GM20431 (cell line): ENCODE results near the gene NUDT19.
"Not testable (repeated sequence)": the region's sequence is repeated elsewhere in the genome, so short reads cannot be mapped to it uniquely, and the experiment has no call there.

Experiments
- in situ Hi-C: fragments of 300-500 bp; cut with MseI, MboI; formaldehyde crosslinking; loops from one replicate; pipeline ENCODE4 v1.15.0; 2020; ENCODE audit warnings: low sequenced_read_pairs; ENCODE audit not compliant: unreplicated experiment

The NUDT19 gene

GRCh38 chr19:32691291-32691951 is at the start of gene NUDT19:
Gene NUDT19 (plus strand): TSS chr19:32691821. CDS start chr19:32691961, 140 bp downstream.
- in situ Hi-C loops, result no loop called here

GRCh38 chr19:32642771-32643170 is 48.9 kb upstream of the NUDT19 start:
- in situ Hi-C loops, result no loop called here

GRCh38 chr19:32646556-32646955 is 45.1 kb upstream of the NUDT19 start:
- in situ Hi-C loops, result no loop called here

- in situ Hi-C loops, result no loop called here
Observed at GRCh38 chr19:32647361-32647760, 44.3 kb upstream of the NUDT19 start.

- in situ Hi-C loops, result no loop called here
Observed at GRCh38 chr19:32649751-32650150, 41.9 kb upstream of the NUDT19 start.

- in situ Hi-C loops, result no loop called here
Observed at GRCh38 chr19:32650671-32651070, 41.0 kb upstream of the NUDT19 start.

GRCh38 chr19:32651729-32652140 is 39.9 kb upstream of the NUDT19 start:
- in situ Hi-C loops, result no loop called here

- in situ Hi-C loops, result not testable (repeated sequence)
Observed at GRCh38 chr19:32652331-32652730, 39.3 kb upstream of the NUDT19 start.

- in situ Hi-C loops, result no loop called here
Observed at GRCh38 chr19:32652894-32653598, 38.6 kb upstream of the NUDT19 start.

- in situ Hi-C loops, result no loop called here
Observed at GRCh38 chr19:32653599-32653915, 38.1 kb upstream of the NUDT19 start.

- in situ Hi-C loops, result not testable (repeated sequence)
Observed at GRCh38 chr19:32656379-32656778, 35.2 kb upstream of the NUDT19 start.

- in situ Hi-C loops, result no loop called here
Observed at GRCh38 chr19:32658075-32658474, 33.5 kb upstream of the NUDT19 start.

GRCh38 chr19:32658527-32658926 is 33.1 kb upstream of the NUDT19 start:
- in situ Hi-C loops, result no loop called here

GRCh38 chr19:32661318-32661717 is 30.3 kb upstream of the NUDT19 start:
- in situ Hi-C loops, result loop anchor here (10.0 kb wide), 1 partner anchor 57 kb away; no protein-coding TSS in a partner anchor

- in situ Hi-C loops, result loop anchor here (10.0 kb wide), 1 partner anchor 57 kb away; no protein-coding TSS in a partner anchor
Observed at GRCh38 chr19:32662186-32662585, 29.4 kb upstream of the NUDT19 start.

GRCh38 chr19:32666084-32666483 is 25.5 kb upstream of the NUDT19 start:
- in situ Hi-C loops, result loop anchor here (10.0 kb wide), 1 partner anchor 61 kb away; no protein-coding TSS in a partner anchor

- in situ Hi-C loops, result loop anchor here (10.0 kb wide), 1 partner anchor 65 kb away; no protein-coding TSS in a partner anchor
Observed at GRCh38 chr19:32669310-32669709, 22.3 kb upstream of the NUDT19 start.

- in situ Hi-C loops, result no loop called here
Observed at GRCh38 chr19:32671883-32672593, 19.6 kb upstream of the NUDT19 start.

- in situ Hi-C loops, result no loop called here
Observed at GRCh38 chr19:32672841-32673240, 18.8 kb upstream of the NUDT19 start.

GRCh38 chr19:32673573-32673972 is 18.0 kb upstream of the NUDT19 start:
- in situ Hi-C loops, result no loop called here
